Transverse colon (tissue), 4 donors: Measurements from ENCODE around the gene CDK19. TPM values are rescaled to one million over a fixed set of nuclear protein-coding genes. Genes with fewer than 3 reads are reported as not detected.

Source experiments
- DNase-seq: peaks from one replicate; pipeline ENCODE4 v3.0.0-alpha.2; 2019
- H3K27ac ChIP-seq, 4 donors: fragments of 200-600 bp; sonication (generic); 2 replicates each; pipeline ENCODE4 v1.5.1; 2016 to 2018; ENCODE audit warnings: inconsistent platforms in 4 of 4
- H3K27me3 ChIP-seq: fragments of 200-600 bp; sonication (generic); 2 replicates; pipeline ENCODE4 v1.5.1; 2017; ENCODE audit warnings: inconsistent platforms
- H3K36me3 ChIP-seq, 4 donors: fragments of 200-600 bp; sonication (generic); 2 replicates each; pipeline ENCODE4 v1.5.1; 2017 to 2019; ENCODE audit warnings: inconsistent platforms in 4 of 4
- H3K4me1 ChIP-seq, 4 donors: fragments of 200-600 bp; sonication (generic); 2 replicates each; pipeline ENCODE4 v1.5.1; 2017 to 2020; ENCODE audit warnings: inconsistent platforms in 4 of 4
- H3K4me3 ChIP-seq, 4 donors: fragments of 200-600 bp; sonication (generic); 1 replicate in 1 of 4; 2 replicates in 3 of 4; pipeline versions ENCODE4 v1.5.1 to v1.6.1; 2017 to 2019; ENCODE audit warnings: inconsistent platforms in 4 of 4
- H3K9me3 ChIP-seq, 2 donors: fragments of 200-600 bp; sonication (generic); 2 replicates each; pipeline ENCODE4 v1.5.1; 2017 to 2019; ENCODE audit warnings: inconsistent platforms in 2 of 2
- EP300 ChIP-seq: sonication (generic); formaldehyde crosslinking; IDR thresholded peaks from one replicate; pipeline ENCODE4 v1.6.1; 2017; ENCODE audit warnings: antibody characterized with exemption, low read depth
- POLR2A ChIP-seq: fragments of 450-650 bp; IDR thresholded peaks from one replicate; pipeline ENCODE4 v1.6.1; 2016; ENCODE audit warnings: antibody characterized with exemption, mild to moderate bottlenecking, moderate library complexity
- POLR2AphosphoS5 ChIP-seq, 3 donors: sonication (generic); formaldehyde crosslinking; IDR thresholded peaks; one replicate each; pipeline ENCODE4 v1.6.1; 2016; ENCODE audit warnings: antibody characterized with exemption in 3 of 3
- WGBS, 2 donors: methylation state at CpG; one replicate each; pipeline ENCODE4 v1.1.5; 2018; ENCODE audit warnings: low coverage in 1 of 2; 5-methylcytosine and 5-hydroxymethylcytosine counted together
- in situ Hi-C, 4 donors: fragments of 200-750 bp; cut with MboI; loops; one replicate each; pipeline versions ENCODE4 v1.15.0 to v1.15.1; 2017; ENCODE audit warnings: low sequenced_read_pairs in 3 of 4, low pct_ligation_motif_present in 1 of 4, low pct_unique_long_range_greater_than_20kb in 1 of 4
- intact Hi-C: fragments of 100-400 bp; cut with DNase I; formaldehyde crosslinking; loops from one replicate; pipeline ENCODE4 v1.15.1; 2023; ENCODE audit warnings: low total_unique reads
- total RNA-seq, 4 donors: library from RNA; depleted of rRNA; stranded (reverse); fragments of >200 nt; gene quantifications; one replicate each; pipeline ENCODE4 v1.1.0, GENCODE V29; 2016
- TF ChIP-seq, protein P1 (sequence below), 5 experiments: fragments of 200-600 bp in 3 of 5; fragments of 450-650 bp in 2 of 5; sonication (generic) in 3 of 5; IDR thresholded peaks; 1 replicate in 2 of 5; 2 replicates in 3 of 5; pipeline ENCODE4 v1.5.1; 2016 to 2017; ENCODE audit warnings: antibody characterized with exemption in 5 of 5, inconsistent platforms in 3 of 5, mild to moderate bottlenecking in 2 of 5, moderate library complexity in 1 of 5

The CDK19 gene
- total RNA-seq, 4 donors from 2014 or later = 7.0 to 18.6 (median 14.7) TPM

DNA sequence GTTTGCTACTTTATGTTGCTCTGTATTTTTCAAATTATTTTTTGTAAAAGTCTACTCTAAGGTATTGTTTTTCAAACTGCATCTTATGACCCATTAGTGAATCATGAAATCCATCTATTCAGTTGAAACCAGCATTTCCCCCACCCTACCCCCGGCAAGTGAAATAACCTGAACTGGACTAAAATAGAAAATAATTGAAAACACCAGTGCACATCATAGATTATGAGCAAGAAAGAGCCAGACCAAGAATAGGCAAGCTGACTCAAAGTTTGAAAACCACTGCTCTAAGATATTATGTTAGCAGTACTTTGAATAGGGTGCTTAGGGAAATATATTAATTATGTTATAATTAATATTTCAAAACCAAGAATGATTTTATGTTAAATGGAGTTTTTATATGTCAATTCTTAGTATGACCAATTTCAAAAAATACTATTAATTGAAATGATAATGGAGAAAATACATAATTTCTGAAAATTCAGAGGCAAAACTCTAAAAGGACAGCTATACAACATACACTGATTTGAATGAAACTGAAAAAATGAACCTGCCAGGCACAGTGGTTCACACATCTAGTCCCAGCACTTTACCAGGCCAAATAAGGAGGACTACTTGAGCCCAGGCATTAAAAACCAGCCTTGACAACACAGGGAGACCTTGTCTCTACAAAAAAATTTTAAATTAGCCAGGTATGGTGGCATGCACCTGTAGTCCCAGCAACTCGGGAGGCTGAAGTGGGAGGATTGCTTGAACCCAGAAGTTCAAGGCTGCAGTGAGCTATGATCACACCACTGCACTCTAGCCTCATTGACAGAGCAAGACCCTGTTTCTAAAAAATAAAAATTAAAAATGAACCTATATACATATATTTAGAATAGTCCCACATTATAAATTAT is 112.0 kb downstream of the CDK19 start:
- intact Hi-C loops (no loop called here), in situ Hi-C loops (no loop called here)
- TF ChIP-seq, protein P1, sequence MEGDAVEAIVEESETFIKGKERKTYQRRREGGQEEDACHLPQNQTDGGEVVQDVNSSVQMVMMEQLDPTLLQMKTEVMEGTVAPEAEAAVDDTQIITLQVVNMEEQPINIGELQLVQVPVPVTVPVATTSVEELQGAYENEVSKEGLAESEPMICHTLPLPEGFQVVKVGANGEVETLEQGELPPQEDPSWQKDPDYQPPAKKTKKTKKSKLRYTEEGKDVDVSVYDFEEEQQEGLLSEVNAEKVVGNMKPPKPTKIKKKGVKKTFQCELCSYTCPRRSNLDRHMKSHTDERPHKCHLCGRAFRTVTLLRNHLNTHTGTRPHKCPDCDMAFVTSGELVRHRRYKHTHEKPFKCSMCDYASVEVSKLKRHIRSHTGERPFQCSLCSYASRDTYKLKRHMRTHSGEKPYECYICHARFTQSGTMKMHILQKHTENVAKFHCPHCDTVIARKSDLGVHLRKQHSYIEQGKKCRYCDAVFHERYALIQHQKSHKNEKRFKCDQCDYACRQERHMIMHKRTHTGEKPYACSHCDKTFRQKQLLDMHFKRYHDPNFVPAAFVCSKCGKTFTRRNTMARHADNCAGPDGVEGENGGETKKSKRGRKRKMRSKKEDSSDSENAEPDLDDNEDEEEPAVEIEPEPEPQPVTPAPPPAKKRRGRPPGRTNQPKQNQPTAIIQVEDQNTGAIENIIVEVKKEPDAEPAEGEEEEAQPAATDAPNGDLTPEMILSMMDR (IDR thresholded peaks at IDR 0.05) = no peak
- TF ChIP-seq POLR2A = no peak
- no peak for TF ChIP-seq POLR2AphosphoS5 (IDR thresholded peaks at IDR 0.05)
- TF ChIP-seq EP300 = no peak
- no peak for DNase-seq
- no peaks in the 10 kb centered on the region for H3K27me3 ChIP-seq
- H3K36me3 ChIP-seq = no peaks in the 10 kb centered on the region
- H3K27ac ChIP-seq = no peak overlapping the region
- peaks cover 0 to 7% (median 0%) of the 10 kb centered on the region in 4 donors for H3K4me1 ChIP-seq
- H3K4me3 ChIP-seq = no peak overlapping the region
- WGBS, 2 donors = 37 to 83% methylated on average over 1 to 2 of the region's 2 CpGs
- no peaks in the 10 kb centered on the region for H3K9me3 ChIP-seq

DNA sequence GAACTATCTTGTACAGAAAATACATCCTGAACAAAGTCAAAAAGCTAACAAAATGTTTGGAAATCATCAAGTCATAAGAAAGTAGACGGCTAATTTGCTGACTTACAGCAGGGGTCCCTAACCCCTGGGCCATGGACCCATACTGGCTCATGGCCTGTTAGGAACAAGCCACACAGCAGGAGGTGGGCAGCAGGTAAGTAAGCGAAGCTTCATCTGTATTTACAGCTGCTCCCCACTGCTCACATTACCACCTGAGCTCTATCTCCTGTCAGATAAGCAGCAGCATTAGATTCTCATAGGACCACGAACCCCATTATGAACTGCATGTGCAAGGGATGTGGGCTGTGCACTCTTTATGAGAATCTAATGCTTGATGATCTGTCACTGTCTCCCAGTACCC is 115.5 kb downstream of the CDK19 start:
- peaks cover 0 to 3% of the 10 kb centered on the region in 2 donors for H3K9me3 ChIP-seq
- no peak for DNase-seq
- intact Hi-C loops = no loop called here
- no peak overlapping the region for H3K4me3 ChIP-seq
- H3K4me1 ChIP-seq = peaks cover 0 to 7% (median 0%) of the 10 kb centered on the region in 4 donors
- TF ChIP-seq POLR2A = no peak
- no peak for TF ChIP-seq EP300
- TF ChIP-seq, protein P1 (IDR thresholded peaks at IDR 0.05) = no peak
- no peak for TF ChIP-seq POLR2AphosphoS5 (IDR thresholded peaks at IDR 0.05)
- in situ Hi-C loops = loop anchor here in 3 of 4 donors (10.0 to 25.0 kb wide), 3 partner anchors 113 to 238 kb away; partner anchors contain the start of gene CDK19 (in 1 of the 3)
- WGBS, 2 donors = 88 to 89% methylated on average over 3 of the region's 3 CpGs
- H3K36me3 ChIP-seq = no peaks in the 10 kb centered on the region
- no peak overlapping the region for H3K27ac ChIP-seq
- no peaks in the 10 kb centered on the region for H3K27me3 ChIP-seq

DNA sequence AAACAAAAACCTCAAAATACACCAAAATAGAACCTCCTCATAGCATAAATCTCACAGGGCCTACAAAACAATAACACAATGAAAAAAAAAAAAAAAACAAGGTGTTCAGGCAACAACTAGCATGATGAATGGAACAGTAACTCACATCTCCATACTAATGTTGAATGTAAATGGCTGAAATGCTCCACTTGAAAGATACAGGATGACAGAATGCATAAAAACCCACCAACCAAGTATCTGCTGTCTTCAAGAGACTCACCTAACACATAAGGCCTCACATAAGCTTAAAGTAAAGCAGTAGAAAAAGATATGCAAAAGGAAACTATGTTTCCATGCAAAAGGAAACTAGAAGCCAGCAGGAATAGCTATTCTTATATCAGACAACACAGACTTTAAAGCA is 121.3 kb downstream of the CDK19 start:
- Histone ChIP-seq H3K9me3 (peaks cover 0 to 3% of the 10 kb centered on the region in 2 donors), H3K27ac (no peak overlapping the region), H3K4me3 (no peak overlapping the region), H3K36me3 (no peaks in the 10 kb centered on the region), H3K27me3 (no peaks in the 10 kb centered on the region), H3K4me1 (peaks cover 0 to 3% (median 1%) of the 10 kb centered on the region in 4 donors)
- no peak for TF ChIP-seq EP300
- no peak for TF ChIP-seq POLR2AphosphoS5 (IDR thresholded peaks at IDR 0.05)
- TF ChIP-seq POLR2A = no peak
- in situ Hi-C loops = loop anchor here in 3 of 4 donors (10.0 to 25.0 kb wide), 3 partner anchors 118 to 243 kb away; partner anchors contain the start of gene CDK19 (in 1 of the 3)
- intact Hi-C loops = no loop called here
- no peak for DNase-seq

DNA sequence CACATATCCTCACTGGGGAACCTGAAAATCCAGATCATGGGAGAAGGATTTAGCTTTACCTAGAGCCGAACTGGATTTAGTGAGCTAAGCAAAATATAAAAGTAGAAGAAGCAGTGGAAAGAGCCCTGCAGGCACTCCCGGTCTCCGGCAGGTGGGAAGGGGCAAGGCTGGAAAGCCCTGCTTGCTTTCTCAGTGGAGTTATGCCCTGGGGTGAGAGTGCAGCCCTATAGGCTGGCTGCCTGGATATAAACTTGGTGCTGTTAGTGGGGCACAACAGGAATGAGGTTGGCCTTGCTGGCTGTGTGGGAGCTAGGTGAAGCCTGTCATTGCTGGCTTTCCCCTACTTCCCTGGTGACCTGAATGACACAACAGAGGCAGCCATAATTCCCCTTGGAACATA is 122.0 kb downstream of the CDK19 start:
- WGBS, 2 donors = 88 to 93% methylated on average over 3 of the region's 3 CpGs
- no peak overlapping the region for H3K4me3 ChIP-seq
- H3K36me3 ChIP-seq = no peaks in the 10 kb centered on the region
- H3K27ac ChIP-seq = no peak overlapping the region
- peaks cover 0 to 10% (median 4%) of the 10 kb centered on the region in 4 donors for H3K4me1 ChIP-seq
- peaks cover 0 to 3% of the 10 kb centered on the region in 2 donors for H3K9me3 ChIP-seq
- no peak for DNase-seq
- no peaks in the 10 kb centered on the region for H3K27me3 ChIP-seq
- intact Hi-C loops (no loop called here), in situ Hi-C loops (loop anchor here in 3 of 4 donors (10.0 to 25.0 kb wide), 3 partner anchors 119 to 244 kb away; partner anchors contain the start of gene CDK19 (in 1 of the 3))
- no peak for TF ChIP-seq POLR2A
- TF ChIP-seq POLR2AphosphoS5 (IDR thresholded peaks at IDR 0.05) = no peak
- TF ChIP-seq, protein P1 (IDR thresholded peaks at IDR 0.05) = no peak
- no peak for TF ChIP-seq EP300
